ENCODE measurements around the gene MON2.
A peak's percentile ranks its signal among the peaks of the same experiment; 100 is the strongest.
"Not testable (repeated sequence)": the region's sequence is repeated elsewhere in the genome, so short reads cannot be mapped to it uniquely, and the experiment has no call there.

MON2 gene

DNA sequence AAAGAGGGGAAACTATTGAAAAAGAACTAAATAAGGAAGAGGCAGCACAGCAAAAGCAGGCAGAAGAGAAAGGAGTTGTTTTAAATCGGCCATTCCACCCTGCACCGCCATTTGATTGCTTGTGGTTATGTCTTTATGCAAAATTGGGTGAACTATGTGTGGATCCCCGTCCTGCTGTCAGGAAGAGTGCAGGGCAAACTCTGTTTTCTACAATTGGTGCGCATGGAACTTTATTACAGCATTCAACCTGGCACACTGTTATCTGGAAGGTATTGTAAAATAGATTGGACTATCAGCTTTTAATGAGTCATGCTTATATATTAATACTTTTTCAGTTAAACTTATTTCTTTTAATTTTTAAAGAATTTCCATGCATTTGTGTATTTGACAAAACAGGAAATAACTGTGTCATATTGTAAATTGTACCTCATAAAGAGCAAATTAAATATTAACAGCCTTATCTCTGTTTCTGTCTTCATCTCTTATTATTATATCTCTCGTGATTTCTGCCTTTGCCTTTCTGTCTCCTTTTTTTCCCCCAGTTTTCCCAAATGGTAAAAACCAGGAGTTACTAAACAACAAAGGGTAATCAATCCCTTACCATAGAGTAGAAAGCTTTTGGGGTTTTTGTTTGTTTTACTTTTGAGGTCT lies 86.4 kb downstream of the MON2 start:
- no peak for DNase-seq

- DNase-seq: not testable (repeated sequence)
Observed at GRCh38 chr12:62559366-62559765, 92.7 kb downstream of the MON2 start.

GRCh38 chr12:62562846-62563245 lies 96.2 kb downstream of the MON2 start:
- DNase-seq: no peak

DNA sequence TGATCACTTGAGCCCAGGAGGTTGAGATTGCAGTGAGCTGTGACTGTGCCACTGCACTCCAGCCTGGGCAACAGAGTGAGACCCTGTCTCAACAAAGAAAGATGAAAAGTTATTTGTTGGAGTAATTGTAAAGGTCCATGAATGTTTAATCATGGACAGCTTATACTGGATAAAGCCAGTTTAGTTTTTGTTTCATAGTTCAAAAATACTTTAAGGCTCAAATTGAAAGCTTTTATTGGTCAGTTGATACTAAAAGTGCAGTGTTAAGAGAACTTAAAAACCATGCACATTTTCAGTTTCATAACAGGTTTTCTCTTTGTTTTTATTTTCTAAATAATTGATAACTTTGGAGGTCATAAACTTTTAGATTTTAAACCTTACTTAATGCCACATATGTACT lies 108.4 kb downstream of the MON2 start:
- DNase-seq: no peak

- DNase-seq: no peak
Observed at GRCh38 chr12:62576503-62576902, 109.9 kb downstream of the MON2 start.

- DNase-seq: no peak
Observed at GRCh38 chr12:62578726-62579125, 112.1 kb downstream of the MON2 start.

GRCh38 chr12:62581288-62582064 lies 114.8 kb downstream of the MON2 start:
- peak; percentile 68 for DNase-seq

DNA sequence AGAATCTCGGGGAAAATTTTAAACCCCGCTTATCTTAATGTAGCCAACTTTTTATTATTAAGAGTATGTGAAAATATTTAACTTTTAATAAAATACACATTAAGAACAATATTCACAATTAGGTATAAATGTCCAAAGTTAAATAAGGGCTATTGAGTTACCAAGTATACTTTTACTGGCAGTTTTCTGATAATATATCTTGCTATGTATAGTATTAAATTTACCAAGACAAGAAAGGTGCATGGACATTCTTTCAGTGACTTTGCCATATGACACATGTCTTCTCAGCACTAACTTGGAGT lies 115.4 kb downstream of the MON2 start:
- DNase-seq: no peak

DNA sequence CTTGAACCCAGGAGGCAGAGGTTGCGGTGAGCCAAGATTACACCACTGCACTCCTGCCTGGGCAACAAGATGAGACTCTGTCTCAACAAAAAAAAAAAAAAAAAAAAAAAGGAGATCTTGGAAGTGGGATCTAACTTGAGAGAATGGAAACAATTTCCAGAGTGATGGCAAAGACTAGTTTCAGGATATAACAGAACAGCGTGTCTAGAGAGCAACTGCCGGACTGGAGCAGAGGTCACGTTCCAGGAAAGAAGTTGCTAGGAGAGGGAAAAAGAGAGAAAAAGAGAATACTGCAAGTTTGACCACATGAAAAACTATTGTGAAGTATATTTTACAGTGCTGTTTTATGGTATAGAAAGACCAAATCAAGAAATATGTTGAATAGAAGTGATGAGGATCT lies 118.0 kb downstream of the MON2 start:
- DNase-seq: no peak

DNA sequence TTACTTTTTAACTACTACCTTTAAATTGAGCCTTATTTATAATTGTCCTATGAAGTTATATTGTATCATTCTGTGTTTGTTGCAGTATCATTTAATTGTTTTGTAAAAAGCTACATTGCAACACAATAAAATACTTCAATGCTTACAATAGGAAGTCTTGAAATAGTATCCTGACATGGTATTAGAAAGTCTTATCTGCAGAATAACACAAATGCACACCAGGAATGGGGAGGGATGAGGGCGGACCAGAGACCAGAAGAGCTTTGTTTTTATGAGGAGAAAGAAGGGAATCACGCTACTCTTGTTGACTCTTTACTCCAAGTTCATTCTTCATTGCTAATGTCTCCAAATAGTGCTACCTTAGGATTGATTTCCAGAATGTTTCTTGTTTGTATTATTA lies 120.2 kb downstream of the MON2 start:
- no peak for DNase-seq

GRCh38 chr12:62588916-62589315 lies 122.3 kb downstream of the MON2 start:
- no peak for DNase-seq

- no peak for DNase-seq
Observed at GRCh38 chr12:62597253-62597652, 130.6 kb downstream of the MON2 start.

- DNase-seq: no peak
Observed at GRCh38 chr12:62598846-62599245, 132.2 kb downstream of the MON2 start.

DNA sequence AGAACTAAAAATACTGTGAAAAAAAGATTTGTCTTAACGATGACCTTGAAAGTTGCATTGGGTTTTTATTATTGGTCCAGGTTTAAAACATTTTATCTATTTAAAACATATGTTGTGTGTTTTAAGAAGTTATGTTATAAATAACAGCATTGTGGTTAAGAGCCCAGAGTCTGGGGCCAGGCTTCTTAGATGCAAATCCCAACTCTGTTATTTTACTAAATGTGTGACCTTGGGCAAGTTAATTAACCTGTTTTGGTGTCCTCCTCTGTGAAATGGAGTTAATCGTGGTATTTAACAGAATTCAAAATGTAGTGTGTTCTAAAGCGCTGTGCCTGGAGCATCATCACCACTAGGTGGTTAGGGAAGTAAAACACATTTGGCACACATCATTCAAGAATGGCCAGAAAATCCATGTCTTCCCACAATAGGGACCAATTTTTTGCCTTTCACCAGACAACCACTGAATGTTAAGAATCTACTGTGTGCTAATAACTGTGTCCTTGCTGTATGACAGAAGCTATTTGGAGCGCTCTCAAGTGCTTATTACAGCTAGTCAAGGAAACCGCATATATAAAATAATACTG lies 133.3 kb downstream of the MON2 start:
- DNase-seq: peak; percentile 35

GRCh38 chr12:62601765-62602164 lies 135.1 kb downstream of the MON2 start:
- DNase-seq: peak; percentile 44

DNA sequence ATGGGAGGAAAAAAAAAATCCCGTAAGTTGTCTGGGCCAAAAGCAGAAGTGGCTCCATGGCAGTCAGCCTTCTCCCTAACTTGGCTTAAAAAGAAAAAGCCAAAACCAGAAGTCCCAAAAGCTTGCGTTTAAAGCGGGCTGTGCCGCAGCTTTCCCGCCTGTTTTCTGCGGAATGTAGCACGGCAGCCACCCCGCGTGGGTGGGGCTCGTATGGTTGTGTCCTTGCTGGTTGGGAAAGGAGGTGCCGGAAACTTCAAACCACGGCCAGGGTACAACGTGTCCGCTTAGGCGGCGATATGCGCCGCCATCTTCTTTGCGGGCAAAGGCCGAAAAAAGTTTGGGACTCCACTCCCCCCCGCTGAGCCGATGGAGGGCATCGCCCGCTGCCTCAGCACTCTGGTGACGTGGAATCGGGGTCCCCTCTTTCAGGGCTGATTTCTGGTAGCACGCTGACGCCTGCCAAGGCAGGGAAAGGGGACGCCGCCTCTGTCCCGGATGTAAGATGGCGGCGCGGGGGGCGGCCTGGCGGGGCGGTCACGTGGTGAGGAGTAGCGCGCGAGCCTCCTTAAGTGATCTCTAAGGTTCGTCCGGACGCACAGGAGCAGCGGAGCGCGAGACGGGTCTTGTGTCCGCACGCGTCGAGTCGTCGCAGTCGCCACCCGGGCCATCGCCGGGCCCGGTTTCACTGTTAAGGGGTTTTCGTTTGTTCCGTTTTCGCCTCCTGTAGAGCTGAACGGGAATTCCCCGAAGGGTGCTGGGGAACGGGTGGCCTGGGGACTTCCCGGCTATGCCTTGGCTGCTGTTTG lies 135.8 kb downstream of the MON2 start:
- DNase-seq: peak; percentile 98

- DNase-seq: peak; percentile 95
Observed at GRCh38 chr12:62603061-62603810, 136.6 kb downstream of the MON2 start.

- no peak for DNase-seq
Observed at GRCh38 chr12:62603811-62604098, 137.1 kb downstream of the MON2 start.

- no peak for DNase-seq
Observed at GRCh38 chr12:62604373-62604772, 137.7 kb downstream of the MON2 start.

DNA sequence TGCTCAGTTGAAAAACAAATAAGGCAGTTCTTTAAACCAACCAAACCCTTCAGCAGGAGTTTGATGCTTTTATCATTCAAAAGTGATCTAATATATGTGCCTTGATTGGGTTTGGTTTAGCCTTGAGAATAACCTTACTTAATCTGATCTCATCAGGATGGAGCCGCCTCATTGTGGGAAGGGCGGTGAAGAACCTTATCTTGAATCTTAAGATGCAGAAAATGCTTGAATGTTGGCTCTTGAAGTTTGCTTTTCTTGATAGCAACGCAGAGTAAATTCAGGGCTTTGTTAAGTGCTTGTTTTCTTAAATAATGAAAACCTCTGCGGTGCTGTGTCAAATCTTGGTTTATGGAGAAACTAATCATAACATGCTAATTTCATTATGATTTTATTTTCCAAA lies 138.2 kb downstream of the MON2 start:
- peak; percentile 24 for DNase-seq

DNA sequence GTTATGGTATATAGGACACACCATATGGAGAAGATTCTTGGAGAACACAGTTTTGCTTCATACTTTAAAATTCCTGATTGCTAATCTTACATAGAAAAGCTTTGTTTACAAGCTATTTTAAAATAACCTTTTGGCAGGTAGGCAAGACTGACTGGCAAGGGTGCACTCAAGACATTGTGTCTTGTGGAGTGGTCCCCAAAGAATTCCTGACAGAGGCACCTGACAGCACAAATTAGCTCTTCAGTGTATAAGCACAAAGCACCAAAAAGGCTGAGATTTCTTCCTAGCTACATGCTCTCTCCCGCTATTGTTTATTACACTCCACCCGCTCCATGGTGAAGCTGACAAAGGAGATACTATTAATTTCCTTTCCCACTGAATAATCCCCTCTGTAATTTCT lies 139.4 kb downstream of the MON2 start:
- peak; percentile 11 for DNase-seq

GRCh38 chr12:62606654-62607053 lies 140.0 kb downstream of the MON2 start:
- no peak for DNase-seq

- DNase-seq: no peak
Observed at GRCh38 chr12:62613081-62613480, 146.5 kb downstream of the MON2 start.

Measured in NCI-H69 (cell line).